SK-N-MC (cell line): ENCODE data around the gene PCSK6.

ENCODE experiments used
- EZH2 ChIP-seq: fragments of 200-600 bp; sonication (generic); IDR thresholded peaks from one replicate; pipeline ENCODE4 v1.6.1; 2017; ENCODE audit warnings: antibody characterized with exemption
- FOXP2 ChIP-seq: optimal IDR thresholded peaks from 2 replicates; pipeline ENCODE3; 2011; ENCODE audit warnings: mild to moderate bottlenecking, moderate library complexity; ENCODE audit not compliant: insufficient read depth; ENCODE audit errors: extremely low read length, control extremely low read depth
- POLR2AphosphoS5 ChIP-seq: IDR thresholded peaks from 2 replicates; pipeline ENCODE4 v1.6.1; 2012; ENCODE audit warnings: mild to moderate bottlenecking, low read depth, low read length, borderline replicate concordance

DNA sequence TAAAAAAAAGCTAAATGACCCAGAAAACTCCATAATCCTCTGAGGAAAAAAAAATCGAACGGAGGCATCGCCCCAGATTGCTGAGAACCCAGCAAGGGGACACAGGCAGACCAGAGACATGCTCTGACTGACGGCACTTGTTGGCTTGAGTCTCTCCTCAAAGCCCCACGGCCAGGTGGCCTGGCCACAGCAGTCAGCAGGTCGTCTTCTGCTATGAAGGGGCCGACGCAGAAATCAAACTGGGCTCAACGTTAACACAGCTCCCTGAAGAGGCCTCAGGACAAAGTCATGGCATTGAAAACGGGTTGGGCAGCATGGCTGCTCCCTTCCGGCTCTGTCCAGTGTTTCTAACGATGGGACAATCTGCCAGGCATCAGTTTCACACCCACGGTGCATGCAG lies 17.5 kb downstream of the PCSK6 start:
- TF ChIP-seq POLR2AphosphoS5: no peak
- no peak for TF ChIP-seq EZH2
- TF ChIP-seq FOXP2: no peak
